ENCODE results near the gene ABCG8.

ABCG8 gene

DNA sequence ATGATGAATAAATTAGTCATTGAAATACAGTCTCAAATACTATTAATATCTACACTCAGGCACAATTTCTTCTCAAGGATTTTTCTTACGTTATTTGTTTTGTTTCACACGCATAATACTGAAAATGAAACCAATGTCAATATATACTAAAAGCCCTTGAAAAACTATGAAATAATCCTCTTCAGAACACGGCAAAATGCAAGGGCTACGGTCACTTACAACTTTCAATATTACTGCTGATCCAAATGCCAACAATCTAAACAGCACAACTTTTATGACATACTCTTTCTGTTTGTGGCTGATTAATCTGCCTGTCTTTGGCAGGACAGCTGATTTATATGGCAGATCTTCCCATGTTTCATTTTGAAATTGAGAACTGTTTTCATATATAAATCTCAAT is 88.7 kb downstream of the ABCG8 start:
- no peak for DNase-seq

DNA sequence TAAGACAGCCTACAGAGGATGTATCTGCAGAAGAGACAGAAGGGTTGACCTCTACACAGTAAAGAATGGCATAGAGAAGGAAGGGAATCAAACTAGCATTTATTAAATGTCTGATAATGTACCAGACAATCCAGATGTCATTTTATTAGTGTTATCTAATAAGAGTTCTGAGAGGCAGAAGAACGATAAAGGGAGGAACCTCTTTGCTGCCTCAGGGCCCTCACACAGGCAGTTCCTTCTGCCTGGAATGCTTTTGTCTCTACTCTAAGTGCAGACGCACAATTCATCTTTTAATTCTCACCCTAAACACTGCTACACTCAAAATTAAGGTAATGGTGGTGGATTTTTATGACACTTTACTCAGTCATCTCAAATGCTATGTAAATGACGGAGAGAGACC is 92.5 kb downstream of the ABCG8 start:
- DNase-seq = no peak

Measured in T-helper 9 cell (primary cell).